ENCODE measurements around the gene CFP.

DNA sequence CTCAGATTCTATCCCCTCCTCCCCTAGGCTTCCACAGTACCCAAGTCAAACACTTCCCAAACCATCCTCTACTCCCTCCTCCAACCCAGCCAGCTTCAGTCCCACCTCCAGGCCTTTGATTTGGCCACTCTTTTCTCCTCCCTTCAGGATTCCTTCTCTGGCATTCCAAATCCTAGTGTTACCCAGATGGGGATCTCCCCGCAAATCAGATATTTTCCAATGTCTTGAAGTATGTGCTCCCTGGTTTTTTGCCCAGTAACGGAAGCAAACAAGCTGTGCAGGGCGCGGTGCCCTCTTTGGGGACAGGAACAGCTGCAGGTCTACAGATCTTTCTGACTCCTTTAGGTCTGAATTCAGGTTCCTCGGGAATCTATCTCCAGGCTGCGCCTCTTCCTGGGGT, 7.9 kb downstream of the CFP start:
- TF ChIP-seq POLR2AphosphoS5 (IDR thresholded peaks at IDR 0.05; ENCODE audit: low read depth, low read length), result no peak
- no peak for TF ChIP-seq PAX5 (IDR thresholded peaks at IDR 0.05; ENCODE audit: insufficient read depth, low read length, severe bottlenecking)

Measured in GM12891 (cell line).